Coronary artery (tissue), 2 donors: ENCODE measurements around the gene RNF213.

ENCODE experiments used
- DNase-seq: peaks from one replicate; pipeline ENCODE4 v3.0.0-alpha.2; 2017; ENCODE audit warnings: low spot score
- H3K27ac ChIP-seq, 2 donors: fragments of 200-600 bp; sonication (generic); one replicate each; pipeline ENCODE4 v1.5.1; 2016 to 2019
- H3K4me3 ChIP-seq: fragments of 200-600 bp; sonication (generic); 2 replicates; pipeline ENCODE4 v1.5.1; 2016; ENCODE audit warnings: mild to moderate bottlenecking, moderate library complexity
- TF ChIP-seq, protein P1 (sequence below): fragments of 200-600 bp; sonication (generic); IDR thresholded peaks from one replicate; pipeline ENCODE4 v1.5.1; 2019; ENCODE audit warnings: antibody characterized with exemption

Gene RNF213

DNA sequence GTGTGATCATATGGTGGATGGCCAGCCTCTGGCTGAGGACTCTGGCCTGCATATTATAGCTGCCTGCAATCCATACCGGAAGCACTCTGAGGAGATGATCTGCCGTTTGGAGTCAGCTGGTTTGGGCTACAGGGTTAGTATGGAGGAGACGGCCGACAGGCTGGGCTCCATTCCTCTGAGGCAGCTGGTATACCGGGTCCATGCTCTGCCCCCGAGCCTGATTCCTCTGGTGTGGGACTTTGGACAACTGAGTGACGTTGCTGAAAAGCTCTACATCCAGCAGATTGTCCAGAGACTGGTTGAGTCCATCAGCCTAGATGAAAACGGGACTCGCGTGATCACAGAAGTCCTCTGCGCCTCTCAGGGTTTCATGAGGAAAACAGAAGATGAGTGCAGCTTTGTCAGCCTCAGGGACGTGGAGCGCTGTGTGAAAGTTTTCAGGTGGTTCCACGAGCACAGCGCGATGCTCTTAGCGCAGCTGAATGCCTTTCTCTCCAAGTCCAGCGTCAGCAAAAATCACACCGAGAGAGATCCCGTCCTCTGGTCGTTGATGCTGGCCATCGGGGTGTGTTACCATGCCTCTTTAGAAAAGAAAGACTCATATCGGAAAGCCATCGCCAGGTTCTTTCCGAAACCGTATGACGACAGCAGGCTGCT, 85.3 kb downstream of the RNF213 start:
- no peak for DNase-seq
- TF ChIP-seq, protein P1, sequence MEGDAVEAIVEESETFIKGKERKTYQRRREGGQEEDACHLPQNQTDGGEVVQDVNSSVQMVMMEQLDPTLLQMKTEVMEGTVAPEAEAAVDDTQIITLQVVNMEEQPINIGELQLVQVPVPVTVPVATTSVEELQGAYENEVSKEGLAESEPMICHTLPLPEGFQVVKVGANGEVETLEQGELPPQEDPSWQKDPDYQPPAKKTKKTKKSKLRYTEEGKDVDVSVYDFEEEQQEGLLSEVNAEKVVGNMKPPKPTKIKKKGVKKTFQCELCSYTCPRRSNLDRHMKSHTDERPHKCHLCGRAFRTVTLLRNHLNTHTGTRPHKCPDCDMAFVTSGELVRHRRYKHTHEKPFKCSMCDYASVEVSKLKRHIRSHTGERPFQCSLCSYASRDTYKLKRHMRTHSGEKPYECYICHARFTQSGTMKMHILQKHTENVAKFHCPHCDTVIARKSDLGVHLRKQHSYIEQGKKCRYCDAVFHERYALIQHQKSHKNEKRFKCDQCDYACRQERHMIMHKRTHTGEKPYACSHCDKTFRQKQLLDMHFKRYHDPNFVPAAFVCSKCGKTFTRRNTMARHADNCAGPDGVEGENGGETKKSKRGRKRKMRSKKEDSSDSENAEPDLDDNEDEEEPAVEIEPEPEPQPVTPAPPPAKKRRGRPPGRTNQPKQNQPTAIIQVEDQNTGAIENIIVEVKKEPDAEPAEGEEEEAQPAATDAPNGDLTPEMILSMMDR = no peak
- Histone ChIP-seq H3K27ac (no peak overlapping the region), H3K4me3 (no peak overlapping the region)

DNA sequence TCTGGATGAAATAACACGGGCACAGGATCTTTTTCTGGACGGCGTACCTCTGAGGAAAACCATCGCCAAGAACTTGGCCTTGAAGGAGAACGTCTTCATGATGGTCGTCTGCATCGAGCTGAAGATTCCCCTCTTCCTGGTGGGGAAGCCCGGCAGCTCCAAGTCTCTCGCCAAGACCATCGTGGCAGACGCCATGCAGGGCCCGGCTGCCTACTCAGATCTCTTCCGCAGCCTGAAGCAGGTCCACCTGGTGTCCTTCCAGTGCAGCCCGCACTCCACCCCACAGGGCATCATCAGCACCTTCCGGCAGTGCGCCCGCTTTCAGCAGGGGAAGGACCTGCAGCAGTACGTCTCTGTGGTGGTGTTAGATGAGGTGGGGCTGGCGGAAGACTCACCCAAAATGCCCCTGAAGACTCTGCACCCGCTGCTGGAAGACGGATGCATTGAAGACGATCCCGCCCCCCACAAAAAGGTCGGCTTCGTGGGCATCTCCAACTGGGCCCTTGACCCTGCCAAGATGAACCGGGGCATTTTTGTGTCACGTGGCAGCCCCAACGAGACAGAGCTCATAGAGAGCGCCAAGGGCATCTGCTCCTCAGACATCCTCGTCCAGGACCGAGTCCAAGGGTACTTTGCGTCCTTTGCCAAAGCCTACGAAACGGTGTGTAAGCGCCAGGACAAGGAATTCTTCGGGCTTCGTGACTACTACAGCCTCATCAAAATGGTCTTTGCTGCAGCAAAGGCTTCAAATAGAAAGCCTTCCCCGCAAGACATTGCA, 86.0 kb downstream of the RNF213 start:
- DNase-seq = peak; percentile 47
- TF ChIP-seq, protein P1 = no peak
- Histone ChIP-seq H3K27ac (no peak overlapping the region), H3K4me3 (no peak overlapping the region)

DNA sequence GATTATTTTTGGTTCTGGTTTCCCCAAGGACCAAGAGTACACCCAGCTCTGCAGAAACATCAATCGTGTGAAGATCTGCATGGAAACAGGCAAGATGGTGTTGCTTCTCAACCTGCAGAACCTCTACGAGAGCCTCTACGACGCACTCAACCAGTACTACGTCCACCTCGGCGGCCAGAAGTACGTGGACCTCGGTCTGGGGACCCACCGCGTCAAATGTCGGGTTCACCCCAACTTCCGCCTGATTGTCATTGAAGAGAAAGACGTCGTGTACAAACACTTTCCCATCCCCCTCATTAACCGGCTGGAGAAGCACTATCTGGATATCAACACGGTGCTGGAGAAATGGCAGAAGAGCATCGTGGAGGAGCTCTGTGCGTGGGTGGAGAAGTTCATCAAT, 86.9 kb downstream of the RNF213 start:
- H3K4me3 ChIP-seq = no peak overlapping the region
- TF ChIP-seq, protein P1 = no peak
- DNase-seq = no peak
- H3K27ac ChIP-seq = no peak overlapping the region

DNA sequence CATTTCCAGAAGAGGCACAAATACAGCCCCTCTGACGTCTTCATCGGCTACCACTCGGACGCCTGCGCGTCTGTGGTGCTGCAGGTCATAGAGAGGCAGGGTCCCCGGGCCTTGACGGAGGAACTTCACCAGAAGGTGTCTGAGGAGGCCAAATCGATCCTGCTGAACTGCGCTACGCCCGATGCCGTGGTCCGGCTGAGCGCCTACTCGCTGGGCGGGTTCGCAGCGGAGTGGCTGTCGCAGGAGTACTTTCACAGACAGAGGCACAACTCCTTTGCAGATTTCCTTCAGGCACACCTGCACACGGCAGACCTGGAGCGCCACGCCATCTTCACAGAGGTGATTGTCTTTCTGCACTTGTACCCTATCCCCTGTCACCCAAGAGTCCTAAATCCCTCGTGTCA, 87.3 kb downstream of the RNF213 start:
- TF ChIP-seq, protein P1 = no peak
- H3K27ac ChIP-seq = no peak overlapping the region
- peak; percentile 65 for DNase-seq
- H3K4me3 ChIP-seq = no peak overlapping the region

DNA sequence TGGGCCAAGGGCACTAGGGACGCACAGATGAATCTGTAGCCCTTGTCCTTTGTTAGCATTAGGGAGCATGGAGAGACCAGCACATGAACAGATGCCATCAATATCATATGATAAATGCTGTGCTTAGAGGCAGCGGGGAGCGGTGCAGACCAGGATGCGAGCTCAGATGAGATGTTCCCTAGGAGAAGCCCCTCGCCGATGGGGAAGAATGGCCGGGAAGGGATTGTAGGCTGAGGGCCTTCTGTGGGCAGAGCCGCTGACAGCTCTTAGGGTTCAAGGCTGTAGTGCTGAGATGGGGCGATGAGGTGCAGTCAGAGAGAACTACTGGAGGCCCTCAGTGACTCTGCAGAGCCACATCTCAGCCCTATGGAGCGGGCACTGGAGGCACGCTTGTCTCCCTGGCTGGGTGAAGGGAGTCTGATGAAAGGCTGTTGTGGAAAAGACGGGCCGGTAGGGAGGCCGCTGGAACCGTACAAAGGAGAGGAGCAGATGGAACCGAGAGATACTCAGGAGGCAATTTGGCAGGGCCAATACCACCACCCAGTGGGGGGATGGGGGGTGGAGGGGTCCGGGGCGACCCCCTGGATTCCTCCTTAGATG, 88.0 kb downstream of the RNF213 start:
- TF ChIP-seq, protein P1 = no peak
- no peak overlapping the region for H3K4me3 ChIP-seq
- no peak overlapping the region for H3K27ac ChIP-seq
- DNase-seq = no peak

DNA sequence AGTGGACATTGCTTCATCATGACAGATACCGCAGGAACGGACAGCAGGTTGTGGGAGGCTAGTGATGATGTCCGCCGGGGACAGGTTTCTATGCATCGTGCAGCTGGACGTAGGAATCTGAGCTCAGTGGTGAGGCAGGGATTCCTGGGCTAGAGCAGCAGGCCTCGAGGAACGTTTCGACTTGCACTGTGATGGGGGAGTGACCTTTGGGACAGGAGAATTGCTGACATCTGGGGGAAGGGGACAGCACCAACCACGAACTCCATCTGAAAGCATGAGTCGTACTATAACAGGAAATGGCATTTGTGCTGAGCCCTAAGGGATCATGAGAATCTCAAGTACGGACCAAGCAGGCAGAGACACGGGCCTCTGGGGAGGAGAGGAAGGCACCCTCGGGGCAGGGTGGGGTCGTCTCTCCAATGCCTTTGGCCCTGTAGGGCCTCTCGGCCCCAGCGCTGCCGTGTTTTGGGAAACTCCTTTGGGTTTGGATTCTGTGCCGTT, 88.5 kb downstream of the RNF213 start:
- no peak for DNase-seq
- Histone ChIP-seq H3K27ac (no peak overlapping the region), H3K4me3 (no peak overlapping the region)
- TF ChIP-seq, protein P1 = no peak
